Gastroesophageal sphincter (tissue), 3 donors: Measurements from ENCODE around the gene RSRC1.

Experiments
- CTCF ChIP-seq, 4 experiments: fragments of 200-600 bp in 2 of 4; fragments of 450-650 bp in 2 of 4; sonication (generic) in 1 of 4; IDR thresholded peaks; one replicate each; pipeline ENCODE4 v1.5.1; 2017 to 2019; ENCODE audit warnings: antibody characterized with exemption in 4 of 4, mild to moderate bottlenecking in 2 of 4, moderate library complexity in 2 of 4
- POLR2AphosphoS5 ChIP-seq: sonication (generic); formaldehyde crosslinking; IDR thresholded peaks from one replicate; pipeline ENCODE4 v1.6.1; 2017; ENCODE audit warnings: antibody characterized with exemption

- TF ChIP-seq CTCF (IDR thresholded peaks at IDR 0.05) (no peak), POLR2AphosphoS5 (no peak)
Observed at GRCh38 chr3:158100681-158101080, 9.2 kb upstream of the RSRC1 start.
